Cardiac fibroblast (primary cell): ENCODE data around the gene SLC7A10.

ENCODE experiments used
- DNase-seq, 2 donors: peaks; one replicate each; pipeline versions ENCODE4 v3.0.0 to v3.0.0-alpha.2; 2010; ENCODE audit warnings: low read depth in 2 of 2
- H3K4me3 ChIP-seq, 2 donors: replicated peaks in 1 of 2; 1 replicate in 1 of 2; 2 replicates in 1 of 2; pipeline ENCODE4 v1.5.1; 2011; ENCODE audit warnings: low read depth in 2 of 2, low read length in 2 of 2, mild to moderate bottlenecking in 2 of 2, moderate library complexity in 1 of 2
- CTCF ChIP-seq: IDR thresholded peaks from one replicate; pipeline ENCODE4 v1.5.1; 2011; ENCODE audit warnings: low read depth, mild to moderate bottlenecking, low read length, inconsistent platforms

The SLC7A10 gene

GRCh38 chr19:33175886-33176669 is 49.6 kb downstream of the SLC7A10 start:
- peak in 1 of 2 donors; percentile 50 for DNase-seq
- peak overlapping the region; percentile 71 to 79 for H3K4me3 ChIP-seq
- TF ChIP-seq CTCF: no peak

DNA sequence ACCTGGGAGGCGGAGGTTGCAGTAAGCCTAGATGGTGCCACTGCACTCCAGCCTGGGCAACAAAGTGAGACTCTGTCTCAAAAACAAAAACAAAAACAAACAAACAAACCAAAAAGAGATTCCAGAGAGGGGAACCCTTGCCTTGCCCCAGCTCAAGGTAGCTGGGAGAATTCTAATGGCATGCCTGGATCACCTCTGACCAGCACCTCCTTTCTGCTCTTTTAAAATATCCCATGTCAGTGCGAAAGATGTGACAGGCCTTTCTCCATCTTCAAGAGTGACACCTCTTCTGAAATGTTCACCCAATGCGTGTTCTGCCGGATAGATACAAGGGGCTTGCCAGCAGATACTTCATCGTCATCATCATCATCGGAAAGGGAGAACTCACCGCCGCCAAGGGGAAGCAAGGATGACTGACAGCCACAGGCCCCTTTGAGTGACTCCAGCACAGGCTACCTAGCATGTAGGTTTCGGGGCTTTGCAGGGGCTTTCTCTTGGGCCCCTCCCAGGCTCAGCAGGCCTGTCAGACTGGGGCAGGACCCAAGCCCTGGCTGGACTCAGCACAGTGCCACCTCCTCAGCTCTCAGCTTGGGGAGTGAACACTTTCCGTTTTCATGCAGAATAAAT is 50.4 kb downstream of the SLC7A10 start:
- no peak overlapping the region for H3K4me3 ChIP-seq
- no peak for DNase-seq
- TF ChIP-seq CTCF: no peak

DNA sequence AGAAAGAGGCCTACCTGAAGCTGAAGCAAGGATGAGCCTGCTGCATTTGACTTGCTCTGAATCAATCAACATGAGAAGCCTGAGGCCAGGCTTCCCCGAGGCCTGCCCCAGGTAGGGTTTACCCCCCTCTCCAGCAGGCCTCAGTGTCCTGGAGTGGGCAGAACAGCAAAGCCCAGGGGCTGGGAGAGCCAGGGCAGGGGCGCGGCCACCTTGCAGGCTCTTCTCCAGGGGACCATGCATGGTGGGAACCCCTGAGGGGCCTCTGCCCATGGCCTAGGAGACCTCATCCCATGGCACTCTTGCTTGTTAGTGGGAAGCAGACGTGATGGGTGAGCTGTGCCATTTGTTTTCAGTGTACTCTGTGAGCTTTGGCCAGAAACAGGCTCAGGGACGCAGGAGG is 51.5 kb downstream of the SLC7A10 start:
- DNase-seq: no peak
- H3K4me3 ChIP-seq: no peak overlapping the region
- no peak for TF ChIP-seq CTCF

GRCh38 chr19:33171916-33172359 is 53.7 kb downstream of the SLC7A10 start:
- no peak for TF ChIP-seq CTCF
- H3K4me3 ChIP-seq: no peak overlapping the region
- DNase-seq: peak in 1 of 2 donors; percentile 14

- no peak for TF ChIP-seq CTCF
- DNase-seq: no peak
- H3K4me3 ChIP-seq: no peak overlapping the region
These were observed 54.3 kb downstream of the SLC7A10 start for GRCh38 chr19:33171222-33171795.

DNA sequence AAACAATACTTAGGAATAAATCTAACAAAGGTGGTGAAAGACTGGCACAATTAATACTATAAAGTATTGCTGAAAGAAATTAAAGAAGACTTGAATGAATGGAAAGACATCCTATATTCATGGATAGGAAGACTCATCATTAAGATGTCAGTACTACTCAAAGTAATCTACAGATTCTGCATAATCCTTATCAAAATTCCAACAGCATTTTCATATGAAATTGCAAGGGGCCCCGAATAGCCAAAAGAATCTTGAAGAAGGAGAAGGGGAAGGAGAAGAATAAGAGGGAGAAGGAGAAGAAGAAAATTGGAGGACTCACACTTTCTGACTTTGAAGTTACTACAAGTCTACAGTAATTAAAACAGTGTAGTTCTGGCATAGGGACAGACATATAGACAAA is 57.1 kb downstream of the SLC7A10 start:
- DNase-seq: no peak
- no peak for TF ChIP-seq CTCF
- H3K4me3 ChIP-seq: no peak overlapping the region
